Epidermal melanocyte (primary cell): ENCODE results near the gene DLEC1.
"Not testable (repeated sequence)": the region's sequence is repeated elsewhere in the genome, so short reads cannot be mapped to it uniquely, and the experiment has no call there.

Experiments used
- DNase-seq: peaks from one replicate; pipeline ENCODE4 v3.0.0; 2011; ENCODE audit warnings: low spot score; ENCODE audit not compliant: insufficient read length

Gene DLEC1

GRCh38 chr3:38036286-38036685 lies 2.7 kb upstream of the DLEC1 start:
- DNase-seq: no peak

GRCh38 chr3:38036906-38037305 lies 2.1 kb upstream of the DLEC1 start:
- no peak for DNase-seq

GRCh38 chr3:38038447-38038911 lies 529 bp upstream of the DLEC1 start:
- no peak for DNase-seq

- no peak for DNase-seq
Observed at GRCh38 chr3:38039899-38040261, 872 bp downstream of the DLEC1 start.

GRCh38 chr3:38040401-38040800 lies 1.4 kb downstream of the DLEC1 start:
- DNase-seq: no peak

GRCh38 chr3:38043486-38043885 lies 4.5 kb downstream of the DLEC1 start:
- no peak for DNase-seq

- DNase-seq: no peak
Observed at GRCh38 chr3:38046027-38046426, 7.0 kb downstream of the DLEC1 start.

GRCh38 chr3:38046821-38047220 lies 7.8 kb downstream of the DLEC1 start:
- no peak for DNase-seq

- no peak for DNase-seq
Observed at GRCh38 chr3:38047896-38048295, 8.9 kb downstream of the DLEC1 start.

GRCh38 chr3:38049358-38050126 lies 10.5 kb downstream of the DLEC1 start:
- DNase-seq: no peak

GRCh38 chr3:38051131-38051530 lies 12.1 kb downstream of the DLEC1 start:
- DNase-seq: no peak

- not testable (repeated sequence) for DNase-seq
Observed at GRCh38 chr3:38053286-38053685, 14.3 kb downstream of the DLEC1 start.

GRCh38 chr3:38053813-38054498 lies 14.9 kb downstream of the DLEC1 start:
- DNase-seq: not testable (repeated sequence)

- no peak for DNase-seq
Observed at GRCh38 chr3:38054499-38055001, 15.5 kb downstream of the DLEC1 start.

- DNase-seq: no peak
Observed at GRCh38 chr3:38059148-38059547, 20.1 kb downstream of the DLEC1 start.

GRCh38 chr3:38059591-38059990 lies 20.6 kb downstream of the DLEC1 start:
- no peak for DNase-seq

- no peak for DNase-seq
Observed at GRCh38 chr3:38062809-38063208, 23.8 kb downstream of the DLEC1 start.

- DNase-seq: not testable (repeated sequence)
Observed at GRCh38 chr3:38064453-38064852, 25.4 kb downstream of the DLEC1 start.

- DNase-seq: no peak
Observed at GRCh38 chr3:38067508-38068233, 28.7 kb downstream of the DLEC1 start.

GRCh38 chr3:38070013-38070412 lies 31.0 kb downstream of the DLEC1 start:
- no peak for DNase-seq

- DNase-seq: not testable (repeated sequence)
Observed at GRCh38 chr3:38077073-38077472, 38.1 kb downstream of the DLEC1 start.

- not testable (repeated sequence) for DNase-seq
Observed at GRCh38 chr3:38082296-38082695, 43.3 kb downstream of the DLEC1 start.
